ENCODE data around the gene SRRM2. TPM values are rescaled to one million over a fixed set of nuclear protein-coding genes. Genes with fewer than 3 reads are reported as not detected.

Gene SRRM2
- total RNA-seq: 38.5 and 43.7 TPM in 2 replicates

GRCh38 chr16:2752035-2752849, at the start of gene SRRM2:
SRRM2 (plus strand) TSS chr16:2752638; CDS start chr16:2756365, 3,727 bp downstream.

GRCh38 chr16:2720064-2720457, 32.4 kb upstream of the SRRM2 start, which contains the start of gene PRSS27:
PRSS27 (minus strand) TSS chr16:2720224; CDS start chr16:2720160, 64 bp downstream.

GRCh38 chr16:2777231-2777902, 24.9 kb downstream of the SRRM2 start, which contains the start of gene ELOB:
ELOB (minus strand) TSS chr16:2777280; CDS start chr16:2777239, 41 bp downstream.

GRCh38 chr16:2787406-2787805, 35.0 kb downstream of the SRRM2 start, which contains the start of gene PRSS33:
PRSS33 (minus strand) TSS chr16:2787560; CDS start chr16:2786547, 1,013 bp downstream.

GRCh38 chr16:2816751-2817339, 64.4 kb downstream of the SRRM2 start, which contains the start of gene PRSS21:
PRSS21 (plus strand) TSS chr16:2817237; CDS start chr16:2817269, 32 bp downstream.

Other genes with a start within 250 kb of the SRRM2 start
- gene ATP6V0C, start 238.7 kb upstream of the SRRM2 start, total RNA-seq: 6.8 and 8.4 TPM in 2 replicates
- 24.0 and 42.3 TPM in 2 replicates for gene AMDHD2, start 232.3 kb upstream of the SRRM2 start, total RNA-seq
- gene CEMP1, start 221.2 kb upstream of the SRRM2 start, total RNA-seq: not detected in 2 replicates
- 16.9 and 22.8 TPM in 2 replicates for gene PDPK1, start 214.6 kb upstream of the SRRM2 start, total RNA-seq
- gene KCTD5, start 70.1 kb upstream of the SRRM2 start, total RNA-seq: 21.4 and 32.6 TPM in 2 replicates
- gene PRSS27, start 32.4 kb upstream of the SRRM2 start, total RNA-seq: 0.19 and 0.56 TPM in 2 replicates
- 323 and 366 TPM in 2 replicates for gene ELOB, start 24.6 kb downstream of the SRRM2 start, total RNA-seq
- gene PRSS33, start 34.9 kb downstream of the SRRM2 start, total RNA-seq: not detected in 2 replicates
- not detected in 2 replicates for gene PRSS41, start 45.8 kb downstream of the SRRM2 start, total RNA-seq
- 1.7 TPM in 2 replicates for gene PRSS21, start 64.6 kb downstream of the SRRM2 start, total RNA-seq
- 2.5 and 3.8 TPM in 2 replicates for gene ZG16B, start 77.7 kb downstream of the SRRM2 start, total RNA-seq
- gene PRSS22, start 105.5 kb downstream of the SRRM2 start, total RNA-seq: under 0.01 TPM in 1 of 2 replicates, not detected in the other
- gene FLYWCH2, start 130.6 kb downstream of the SRRM2 start, total RNA-seq: 45.1 and 91.6 TPM in 2 replicates
- 38.3 and 41.2 TPM in 2 replicates for gene FLYWCH1, start 159.3 kb downstream of the SRRM2 start, total RNA-seq
- gene KREMEN2, start 211.6 kb downstream of the SRRM2 start, total RNA-seq: under 0.01 TPM in 1 of 2 replicates, not detected in the other
- gene PAQR4, start 216.7 kb downstream of the SRRM2 start, total RNA-seq: 1.7 and 8.1 TPM in 2 replicates
- 0.56 and 12.8 TPM in 2 replicates for gene PKMYT1, start 227.8 kb downstream of the SRRM2 start, total RNA-seq